MM.1S (cell line): ENCODE data around the gene OBSCN.

Experiments
- DNase-seq: peaks from one replicate; pipeline ENCODE4 v3.0.0-alpha.2; 2015
- H2AFZ ChIP-seq: fragments of 300-600 bp; sonication (generic); 2 replicates; pipeline ENCODE4 v1.6.0; 2016; ENCODE audit warnings: antibody characterized with exemption, low read length
- H3F3A ChIP-seq: fragments of 300-600 bp; sonication (generic); 2 replicates; pipeline ENCODE4 v1.6.1; 2016; ENCODE audit warnings: mild to moderate bottlenecking, antibody characterized with exemption, low read length, moderate library complexity, mixed read lengths; ENCODE audit not compliant: insufficient read depth
- H3K27ac ChIP-seq: fragments of 300-600 bp; sonication (generic); 2 replicates; pipeline ENCODE4 v1.5.1; 2016; ENCODE audit warnings: mild to moderate bottlenecking, low read length
- H3K27me3 ChIP-seq: fragments of 300-600 bp; sonication (generic); replicated peaks from 2 replicates; pipeline ENCODE4 v1.6.0; 2016; ENCODE audit warnings: low read length; ENCODE audit not compliant: insufficient read depth
- H3K36me3 ChIP-seq: fragments of 300-600 bp; sonication (generic); replicated peaks from 2 replicates; pipeline ENCODE4 v1.6.1; 2016; ENCODE audit warnings: mild to moderate bottlenecking, low read length, mixed read lengths; ENCODE audit not compliant: insufficient read depth
- H3K4me1 ChIP-seq: fragments of 300-600 bp; sonication (generic); 2 replicates; pipeline ENCODE4 v1.6.1; 2016; ENCODE audit warnings: low read length, mixed read lengths
- H3K4me2 ChIP-seq: fragments of 300-600 bp; sonication (generic); 2 replicates; pipeline ENCODE4 v1.6.0; 2016; ENCODE audit warnings: low read depth, low read length
- H3K4me3 ChIP-seq: fragments of 300-600 bp; sonication (generic); 2 replicates; pipeline ENCODE4 v1.5.1; 2016; ENCODE audit warnings: low read length, mixed read lengths
- H3K79me2 ChIP-seq: fragments of 300-600 bp; sonication (generic); 2 replicates; pipeline ENCODE4 v1.6.1; 2016; ENCODE audit warnings: mixed run types, low read length, mixed read lengths
- H3K9ac ChIP-seq: fragments of 300-600 bp; sonication (generic); 2 replicates; pipeline ENCODE4 v1.6.1; 2016; ENCODE audit warnings: low read length, mixed read lengths
- H3K9me2 ChIP-seq: fragments of 300-600 bp; sonication (generic); replicated peaks from 2 replicates; pipeline ENCODE4 v1.6.1; 2016; ENCODE audit warnings: mild to moderate bottlenecking, low read length, mixed read lengths; ENCODE audit not compliant: insufficient read depth
- H3K9me3 ChIP-seq: fragments of 300-600 bp; sonication (generic); replicated peaks from 2 replicates; pipeline ENCODE4 v1.6.1; 2016; ENCODE audit warnings: mild to moderate bottlenecking, low read length, mixed read lengths; ENCODE audit not compliant: insufficient read depth
- H4K20me1 ChIP-seq: fragments of 300-600 bp; sonication (generic); 2 replicates; pipeline ENCODE4 v1.6.1; 2016; ENCODE audit warnings: mild to moderate bottlenecking, low read length, moderate library complexity, mixed read lengths; ENCODE audit not compliant: insufficient read depth
- EZH2 ChIP-seq: fragments of 300-600 bp; sonication (generic); optimal IDR thresholded peaks from 2 replicates; pipeline ENCODE3; 2017; ENCODE audit warnings: low read depth, mild to moderate bottlenecking, antibody characterized with exemption, low read length, mixed read lengths
- EZH2phosphoT487 ChIP-seq: fragments of 300-600 bp; sonication (generic); IDR thresholded peaks from 2 replicates; pipeline ENCODE4 v1.6.1; 2018; ENCODE audit warnings: antibody characterized with exemption, low read length
- TF ChIP-seq, protein P1 (sequence below): fragments of 300-600 bp; sonication (generic); IDR thresholded peaks from 2 replicates; pipeline ENCODE4 v1.5.1; 2016; ENCODE audit warnings: antibody characterized with exemption, low read length, mixed read lengths

Gene OBSCN

DNA sequence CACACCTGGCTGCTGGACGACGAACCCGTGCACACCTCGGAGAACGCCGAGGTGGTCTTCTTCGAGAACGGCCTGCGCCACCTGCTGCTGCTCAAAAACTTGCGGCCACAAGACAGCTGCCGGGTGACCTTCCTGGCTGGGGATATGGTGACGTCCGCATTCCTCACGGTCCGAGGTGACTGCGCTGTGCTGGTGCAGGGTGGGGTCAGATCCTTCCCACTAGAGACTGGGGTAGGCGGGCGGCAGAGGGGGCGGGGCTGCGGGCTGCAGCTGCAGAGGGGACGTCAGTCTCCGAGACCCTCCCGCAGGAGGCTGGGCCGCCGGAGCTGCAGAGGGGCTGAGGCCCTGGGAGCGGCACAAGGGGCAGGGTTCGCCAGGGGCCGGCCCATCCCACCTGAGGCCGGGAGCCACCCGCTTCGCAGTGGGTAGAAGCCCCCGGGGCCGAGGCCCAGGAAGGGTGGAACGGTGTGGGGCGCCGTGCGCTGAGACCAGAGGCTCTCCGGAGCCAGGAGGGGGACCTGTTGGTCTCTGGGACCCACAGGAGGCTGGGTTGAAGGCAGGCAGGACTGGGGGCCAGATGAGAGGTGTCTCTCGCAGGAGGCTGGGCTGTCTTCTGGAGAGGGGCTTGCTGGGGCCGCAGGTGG lies 108.2 kb downstream of the OBSCN start:
- Histone ChIP-seq H3K9ac (no peak overlapping the region), H3K27ac (no peak overlapping the region), H3K4me2 (no peak overlapping the region), H3K9me2 (no peaks in the 10 kb centered on the region), H3K4me1 (no peaks in the 10 kb centered on the region), H3F3A (no peaks in the 10 kb centered on the region), H4K20me1 (no peaks in the 10 kb centered on the region), H3K36me3 (no peaks in the 10 kb centered on the region), H3K9me3 (no peaks in the 10 kb centered on the region), H3K27me3 (no peaks in the 10 kb centered on the region), H3K4me3 (no peak overlapping the region), H3K79me2 (no peaks in the 10 kb centered on the region), H2AFZ (no peak overlapping the region)
- no peak for TF ChIP-seq EZH2
- TF ChIP-seq, protein P1, sequence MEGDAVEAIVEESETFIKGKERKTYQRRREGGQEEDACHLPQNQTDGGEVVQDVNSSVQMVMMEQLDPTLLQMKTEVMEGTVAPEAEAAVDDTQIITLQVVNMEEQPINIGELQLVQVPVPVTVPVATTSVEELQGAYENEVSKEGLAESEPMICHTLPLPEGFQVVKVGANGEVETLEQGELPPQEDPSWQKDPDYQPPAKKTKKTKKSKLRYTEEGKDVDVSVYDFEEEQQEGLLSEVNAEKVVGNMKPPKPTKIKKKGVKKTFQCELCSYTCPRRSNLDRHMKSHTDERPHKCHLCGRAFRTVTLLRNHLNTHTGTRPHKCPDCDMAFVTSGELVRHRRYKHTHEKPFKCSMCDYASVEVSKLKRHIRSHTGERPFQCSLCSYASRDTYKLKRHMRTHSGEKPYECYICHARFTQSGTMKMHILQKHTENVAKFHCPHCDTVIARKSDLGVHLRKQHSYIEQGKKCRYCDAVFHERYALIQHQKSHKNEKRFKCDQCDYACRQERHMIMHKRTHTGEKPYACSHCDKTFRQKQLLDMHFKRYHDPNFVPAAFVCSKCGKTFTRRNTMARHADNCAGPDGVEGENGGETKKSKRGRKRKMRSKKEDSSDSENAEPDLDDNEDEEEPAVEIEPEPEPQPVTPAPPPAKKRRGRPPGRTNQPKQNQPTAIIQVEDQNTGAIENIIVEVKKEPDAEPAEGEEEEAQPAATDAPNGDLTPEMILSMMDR: no peak
- TF ChIP-seq EZH2phosphoT487: no peak
- DNase-seq: no peak

DNA sequence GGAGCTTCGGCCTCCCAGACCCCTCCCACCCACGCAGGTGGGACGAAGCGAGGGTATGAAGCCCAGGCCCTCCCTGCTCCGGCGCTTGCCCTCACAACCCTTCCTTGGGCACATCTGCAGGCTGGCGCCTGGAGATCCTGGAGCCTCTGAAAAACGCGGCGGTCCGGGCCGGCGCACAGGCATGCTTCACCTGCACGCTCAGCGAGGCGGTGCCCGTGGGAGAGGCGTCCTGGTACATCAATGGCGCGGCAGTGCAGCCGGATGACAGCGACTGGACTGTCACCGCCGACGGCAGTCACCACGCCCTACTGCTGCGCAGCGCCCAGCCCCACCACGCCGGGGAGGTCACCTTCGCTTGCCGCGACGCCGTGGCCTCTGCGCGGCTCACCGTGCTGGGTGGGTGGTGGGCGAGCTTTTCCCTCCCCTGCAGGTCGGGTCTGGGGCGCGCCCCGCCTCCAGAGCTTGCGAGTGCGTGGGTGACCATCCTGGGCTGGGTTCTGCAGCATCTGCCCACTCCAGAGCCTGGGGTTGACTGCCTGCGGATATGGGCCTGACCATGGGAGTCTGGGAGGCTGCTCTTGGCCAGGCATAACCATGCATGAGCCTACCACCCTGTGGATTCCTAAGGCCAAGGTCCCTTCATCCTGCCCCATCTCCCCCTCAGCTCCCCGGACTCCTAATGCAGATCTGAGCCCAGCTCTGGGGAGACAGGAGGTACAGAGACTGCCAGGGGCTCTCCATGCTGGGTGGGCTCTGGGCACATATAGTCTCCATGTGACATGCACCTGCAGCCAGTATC lies 108.9 kb downstream of the OBSCN start:
- H2AFZ ChIP-seq: no peak overlapping the region
- H3K4me1 ChIP-seq: no peaks in the 10 kb centered on the region
- no peaks in the 10 kb centered on the region for H3K27me3 ChIP-seq
- H3K27ac ChIP-seq: no peak overlapping the region
- no peaks in the 10 kb centered on the region for H4K20me1 ChIP-seq
- H3K36me3 ChIP-seq: no peaks in the 10 kb centered on the region
- no peak overlapping the region for H3K9ac ChIP-seq
- H3K4me2 ChIP-seq: no peak overlapping the region
- no peak for TF ChIP-seq EZH2
- no peak for TF ChIP-seq EZH2phosphoT487
- TF ChIP-seq, protein P1: no peak
- no peaks in the 10 kb centered on the region for H3F3A ChIP-seq
- no peaks in the 10 kb centered on the region for H3K9me2 ChIP-seq
- H3K79me2 ChIP-seq: no peaks in the 10 kb centered on the region
- DNase-seq: no peak
- no peaks in the 10 kb centered on the region for H3K9me3 ChIP-seq
- H3K4me3 ChIP-seq: no peak overlapping the region

DNA sequence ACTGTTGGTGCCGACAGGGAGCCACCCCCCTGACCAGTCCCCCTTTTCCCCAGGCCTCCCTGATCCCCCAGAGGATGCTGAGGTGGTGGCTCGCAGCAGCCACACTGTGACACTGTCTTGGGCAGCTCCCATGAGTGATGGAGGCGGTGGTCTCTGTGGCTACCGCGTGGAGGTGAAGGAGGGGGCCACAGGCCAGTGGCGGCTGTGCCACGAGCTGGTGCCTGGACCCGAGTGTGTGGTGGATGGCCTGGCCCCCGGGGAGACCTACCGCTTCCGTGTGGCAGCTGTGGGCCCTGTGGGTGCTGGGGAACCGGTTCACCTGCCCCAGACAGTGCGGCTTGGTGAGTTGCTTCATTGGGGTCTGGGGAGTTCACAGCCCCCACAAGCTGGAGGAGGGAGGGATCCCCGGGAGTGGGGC lies 109.6 kb downstream of the OBSCN start:
- no peak overlapping the region for H3K4me3 ChIP-seq
- H2AFZ ChIP-seq: no peak overlapping the region
- H3F3A ChIP-seq: no peaks in the 10 kb centered on the region
- H3K27me3 ChIP-seq: no peaks in the 10 kb centered on the region
- H3K9me2 ChIP-seq: no peaks in the 10 kb centered on the region
- DNase-seq: no peak
- no peaks in the 10 kb centered on the region for H3K9me3 ChIP-seq
- no peaks in the 10 kb centered on the region for H3K79me2 ChIP-seq
- H3K9ac ChIP-seq: no peak overlapping the region
- H4K20me1 ChIP-seq: no peaks in the 10 kb centered on the region
- H3K4me2 ChIP-seq: no peak overlapping the region
- TF ChIP-seq EZH2: no peak
- TF ChIP-seq, protein P1: no peak
- TF ChIP-seq EZH2phosphoT487: no peak
- no peaks in the 10 kb centered on the region for H3K4me1 ChIP-seq
- no peak overlapping the region for H3K27ac ChIP-seq
- no peaks in the 10 kb centered on the region for H3K36me3 ChIP-seq
